Activated T-helper 17 cell treated with anti-CD3 and anti-CD28 coated beads, Interleukin-2, amount 50 U/mL, for 72 hours (primary cell): Measurements from ENCODE around the gene ARSH. TPM values are rescaled to one million over a fixed set of nuclear protein-coding genes. Genes with fewer than 3 reads are reported as not detected.
"Not testable (repeated sequence)": the region's sequence is repeated elsewhere in the genome, so short reads cannot be mapped to it uniquely, and the experiment has no call there.

ENCODE experiments used
- ATAC-seq: fragments of 150-1000 bp; cut with Tn5 transposase; replicated peaks from 2 replicates; pipeline ENCODE4 v1.10.0; 2021; ENCODE audit warnings: mild to moderate bottlenecking, moderate library complexity
- H3K27ac Mint-ChIP-seq: one replicate; pipeline ENCODE4 v1.8.0; 2022; ENCODE audit warnings: mixed read lengths
- H3K27me3 Mint-ChIP-seq: one replicate; pipeline ENCODE4 v1.8.0; 2022; ENCODE audit warnings: mixed read lengths
- H3K36me3 Mint-ChIP-seq: one replicate; pipeline ENCODE4 v1.8.0; 2022; ENCODE audit warnings: low read depth, mild to moderate bottlenecking, mixed read lengths
- H3K4me1 Mint-ChIP-seq: one replicate; pipeline ENCODE4 v1.8.0; 2022; ENCODE audit warnings: mixed read lengths
- H3K4me3 Mint-ChIP-seq: one replicate; pipeline ENCODE4 v1.8.0; 2022; ENCODE audit warnings: mild to moderate bottlenecking, mixed read lengths
- H3K9me3 Mint-ChIP-seq: one replicate; pipeline ENCODE4 v1.8.0; 2022; ENCODE audit warnings: mixed read lengths
- total RNA-seq, 2 donors: library from RNA; stranded (reverse); gene quantifications; one replicate each; pipeline ENCODE4 v1.2.3, GENCODE V29; 2022

ARSH gene
- total RNA-seq, 2 donors from 2014 or later, result 0.26 TPM; not detected in 1

- H3K4me1 Mint-ChIP-seq, result no peaks in the 10 kb centered on the region
- no peak for ATAC-seq
- peaks cover 3% of the 10 kb centered on the region for H3K27me3 Mint-ChIP-seq
- H3K36me3 Mint-ChIP-seq, result no peaks in the 10 kb centered on the region
- no peak overlapping the region for H3K27ac Mint-ChIP-seq
- no peak overlapping the region for H3K4me3 Mint-ChIP-seq
- H3K9me3 Mint-ChIP-seq, result no peaks in the 10 kb centered on the region
These were observed 22.0 kb upstream of the ARSH start for GRCh38 chrX:2984342-2984741.

GRCh38 chrX:2989565-2989964 lies 16.8 kb upstream of the ARSH start:
- no peak overlapping the region for H3K27ac Mint-ChIP-seq
- ATAC-seq, result no peak
- H3K4me3 Mint-ChIP-seq, result no peak overlapping the region
- H3K9me3 Mint-ChIP-seq, result no peaks in the 10 kb centered on the region
- H3K36me3 Mint-ChIP-seq, result no peaks in the 10 kb centered on the region
- H3K4me1 Mint-ChIP-seq, result no peaks in the 10 kb centered on the region
- H3K27me3 Mint-ChIP-seq, result peaks cover 3% of the 10 kb centered on the region

- H3K36me3 Mint-ChIP-seq, result no peaks in the 10 kb centered on the region
- no peaks in the 10 kb centered on the region for H3K27me3 Mint-ChIP-seq
- H3K27ac Mint-ChIP-seq, result no peak overlapping the region
- no peaks in the 10 kb centered on the region for H3K4me1 Mint-ChIP-seq
- H3K4me3 Mint-ChIP-seq, result no peak overlapping the region
- H3K9me3 Mint-ChIP-seq, result peaks cover 5% of the 10 kb centered on the region
- no peak for ATAC-seq
These were observed 4.2 kb downstream of the ARSH start for GRCh38 chrX:3010532-3010931.

GRCh38 chrX:3017492-3017891 lies 11.1 kb downstream of the ARSH start:
- H3K27me3 Mint-ChIP-seq, result no peaks in the 10 kb centered on the region
- peaks cover 4% of the 10 kb centered on the region for H3K9me3 Mint-ChIP-seq
- H3K27ac Mint-ChIP-seq, result no peak overlapping the region
- H3K4me3 Mint-ChIP-seq, result no peak overlapping the region
- no peak for ATAC-seq
- no peaks in the 10 kb centered on the region for H3K36me3 Mint-ChIP-seq
- H3K4me1 Mint-ChIP-seq, result no peaks in the 10 kb centered on the region

- no peaks in the 10 kb centered on the region for H3K36me3 Mint-ChIP-seq
- no peak overlapping the region for H3K4me3 Mint-ChIP-seq
- ATAC-seq, result no peak
- no peaks in the 10 kb centered on the region for H3K9me3 Mint-ChIP-seq
- H3K27ac Mint-ChIP-seq, result no peak overlapping the region
- H3K4me1 Mint-ChIP-seq, result no peaks in the 10 kb centered on the region
- no peaks in the 10 kb centered on the region for H3K27me3 Mint-ChIP-seq
These were observed 17.8 kb downstream of the ARSH start for GRCh38 chrX:3024176-3024575.

- Mint-ChIP-seq H3K27me3 (no peaks in the 10 kb centered on the region), H3K4me1 (no peaks in the 10 kb centered on the region), H3K4me3 (no peak overlapping the region), H3K36me3 (no peaks in the 10 kb centered on the region), H3K27ac (no peak overlapping the region), H3K9me3 (no peaks in the 10 kb centered on the region)
- ATAC-seq, result no peak
These were observed 19.9 kb downstream of the ARSH start for GRCh38 chrX:3026074-3026815.

GRCh38 chrX:3029129-3029528 lies 22.8 kb downstream of the ARSH start:
- H3K27ac Mint-ChIP-seq, result no peak overlapping the region
- ATAC-seq, result no peak
- no peaks in the 10 kb centered on the region for H3K9me3 Mint-ChIP-seq
- H3K4me3 Mint-ChIP-seq, result no peak overlapping the region
- H3K27me3 Mint-ChIP-seq, result no peaks in the 10 kb centered on the region
- no peaks in the 10 kb centered on the region for H3K4me1 Mint-ChIP-seq
- no peaks in the 10 kb centered on the region for H3K36me3 Mint-ChIP-seq

GRCh38 chrX:3037218-3037617 lies 30.9 kb downstream of the ARSH start:
- Mint-ChIP-seq H3K9me3 (no peaks in the 10 kb centered on the region), H3K4me1 (no peaks in the 10 kb centered on the region), H3K27ac (no peak overlapping the region), H3K4me3 (no peak overlapping the region), H3K36me3 (no peaks in the 10 kb centered on the region), H3K27me3 (no peaks in the 10 kb centered on the region)
- no peak for ATAC-seq

- H3K36me3 Mint-ChIP-seq, result no peaks in the 10 kb centered on the region
- H3K9me3 Mint-ChIP-seq, result no peaks in the 10 kb centered on the region
- no peaks in the 10 kb centered on the region for H3K27me3 Mint-ChIP-seq
- no peak for ATAC-seq
- H3K27ac Mint-ChIP-seq, result no peak overlapping the region
- H3K4me1 Mint-ChIP-seq, result peaks cover 5% of the 10 kb centered on the region
- H3K4me3 Mint-ChIP-seq, result no peak overlapping the region
These were observed 37.9 kb downstream of the ARSH start for GRCh38 chrX:3044196-3044595.

GRCh38 chrX:3044671-3045070 lies 38.3 kb downstream of the ARSH start:
- peaks cover 5% of the 10 kb centered on the region for H3K4me1 Mint-ChIP-seq
- no peaks in the 10 kb centered on the region for H3K9me3 Mint-ChIP-seq
- no peaks in the 10 kb centered on the region for H3K36me3 Mint-ChIP-seq
- H3K27me3 Mint-ChIP-seq, result no peaks in the 10 kb centered on the region
- no peak overlapping the region for H3K27ac Mint-ChIP-seq
- H3K4me3 Mint-ChIP-seq, result no peak overlapping the region
- ATAC-seq, result no peak

- Mint-ChIP-seq H3K27ac (peak overlapping the region; percentile 19), H3K27me3 (no peaks in the 10 kb centered on the region), H3K9me3 (no peaks in the 10 kb centered on the region), H3K4me3 (peak overlapping the region; percentile 39), H3K4me1 (peaks cover 5% of the 10 kb centered on the region), H3K36me3 (no peaks in the 10 kb centered on the region)
- ATAC-seq, result peak; percentile 26
These were observed 40.2 kb downstream of the ARSH start for GRCh38 chrX:3046253-3047240.

- not testable (repeated sequence) for ATAC-seq, H3K9me3 Mint-ChIP-seq
These were observed 44.3 kb downstream of the ARSH start for GRCh38 chrX:3050523-3051175.

GRCh38 chrX:3052860-3053259 lies 46.5 kb downstream of the ARSH start:
- Mint-ChIP-seq H3K4me1 (no peaks in the 10 kb centered on the region), H3K9me3 (no peaks in the 10 kb centered on the region), H3K4me3 (no peak overlapping the region), H3K27ac (no peak overlapping the region), H3K36me3 (no peaks in the 10 kb centered on the region), H3K27me3 (no peaks in the 10 kb centered on the region)
- no peak for ATAC-seq

More at GRCh38 chrX:3050523-3051175, 44.3 kb downstream of the ARSH start:
- H3K27me3 Mint-ChIP-seq, H3K36me3 Mint-ChIP-seq, H3K27ac Mint-ChIP-seq, H3K4me3 Mint-ChIP-seq, H3K4me1 Mint-ChIP-seq: not testable (repeated sequence)

GRCh38 chrX:3066555-3066954 lies 60.2 kb downstream of the ARSH start:
- H3K36me3 Mint-ChIP-seq, result no peaks in the 10 kb centered on the region
- no peaks in the 10 kb centered on the region for H3K4me1 Mint-ChIP-seq
- no peak for ATAC-seq
- no peak overlapping the region for H3K27ac Mint-ChIP-seq
- H3K9me3 Mint-ChIP-seq, result no peaks in the 10 kb centered on the region
- no peak overlapping the region for H3K4me3 Mint-ChIP-seq
- no peaks in the 10 kb centered on the region for H3K27me3 Mint-ChIP-seq
